GM12875 (cell line): Measurements from ENCODE around the gene CHCHD3.
"Not testable (repeated sequence)": the region's sequence is repeated elsewhere in the genome, so short reads cannot be mapped to it uniquely, and the experiment has no call there.

ENCODE experiments used
- H3K4me3 ChIP-seq: one replicate; pipeline ENCODE4 v1.5.1; 2011; ENCODE audit warnings: low read depth, low read length, control low read depth
- CTCF ChIP-seq: IDR thresholded peaks from 2 replicates; pipeline ENCODE4 v1.5.1; 2011; ENCODE audit warnings: low read depth, mild to moderate bottlenecking, control low read depth, inconsistent platforms, low read length, moderate library complexity, borderline replicate concordance; ENCODE audit not compliant: insufficient read depth

Gene CHCHD3

GRCh38 chr7:132893560-132893959, 188.3 kb downstream of the CHCHD3 start:
- no peak for TF ChIP-seq CTCF
- no peak overlapping the region for H3K4me3 ChIP-seq

GRCh38 chr7:132892744-132893143, 189.1 kb downstream of the CHCHD3 start:
- not testable (repeated sequence) for H3K4me3 ChIP-seq

- H3K4me3 ChIP-seq = no peak overlapping the region
- no peak for TF ChIP-seq CTCF
Observed at GRCh38 chr7:132891554-132891953, 190.3 kb downstream of the CHCHD3 start.

- no peak overlapping the region for H3K4me3 ChIP-seq
- no peak for TF ChIP-seq CTCF
Observed at GRCh38 chr7:132882714-132883428, 199.0 kb downstream of the CHCHD3 start.

GRCh38 chr7:132881317-132881716, 200.6 kb downstream of the CHCHD3 start:
- no peak for TF ChIP-seq CTCF
- H3K4me3 ChIP-seq = no peak overlapping the region

- no peak for TF ChIP-seq CTCF
- no peak overlapping the region for H3K4me3 ChIP-seq
Observed at GRCh38 chr7:132879579-132879978, 202.3 kb downstream of the CHCHD3 start.

- no peak for TF ChIP-seq CTCF
- H3K4me3 ChIP-seq = no peak overlapping the region
Observed at GRCh38 chr7:132878204-132878919, 203.5 kb downstream of the CHCHD3 start.
